Peyer's patch (tissue), 4 donors: Measurements from ENCODE around the gene KLHL18. TPM values are rescaled to one million over a fixed set of nuclear protein-coding genes. Genes with fewer than 3 reads are reported as not detected.

Experiments
- DNase-seq, 3 donors: peaks; one replicate each; pipeline ENCODE4 v3.0.0-alpha.2; 2017 to 2019
- H3K27ac ChIP-seq, 4 donors: fragments of 200-600 bp; sonication (generic); one replicate each; pipeline ENCODE4 v1.5.1; 2016 to 2019
- H3K27me3 ChIP-seq, 2 donors: fragments of 200-600 bp; sonication (generic); one replicate each; pipeline ENCODE4 v1.5.1; 2019
- H3K36me3 ChIP-seq, 3 donors: fragments of 200-600 bp; sonication (generic); one replicate each; pipeline ENCODE4 v1.5.1; 2016 to 2019
- H3K4me1 ChIP-seq, 4 donors: fragments of 200-600 bp; sonication (generic); one replicate each; pipeline ENCODE4 v1.5.1; 2016 to 2019
- H3K4me3 ChIP-seq, 4 donors: fragments of 200-600 bp; sonication (generic); 1 replicate in 3 of 4; 2 replicates in 1 of 4; pipeline ENCODE4 v1.5.1; 2016 to 2019; ENCODE audit warnings: mild to moderate bottlenecking in 1 of 4
- H3K9me3 ChIP-seq, 4 donors: fragments of 200-600 bp; sonication (generic); one replicate each; pipeline ENCODE4 v1.5.1; 2016 to 2019; ENCODE audit warnings: mild to moderate bottlenecking in 1 of 4
- CTCF ChIP-seq, 6 experiments: fragments of 450-650 bp in 4 of 6; fragments of 200-600 bp in 2 of 6; sonication (generic) in 1 of 6; IDR thresholded peaks; one replicate each; pipeline ENCODE4 v1.5.1; 2017 to 2019; ENCODE audit warnings: antibody characterized with exemption in 6 of 6, mild to moderate bottlenecking in 3 of 6, moderate library complexity in 1 of 6
- POLR2A ChIP-seq, 2 donors: fragments of 450-650 bp; IDR thresholded peaks; one replicate each; pipeline ENCODE4 v1.5.1; 2017; ENCODE audit warnings: antibody characterized with exemption in 2 of 2, mild to moderate bottlenecking in 2 of 2, moderate library complexity in 2 of 2
- small RNA-seq, 2 donors: library from RNA; depleted of rRNA; stranded (forward); fragments of <200 nt; gene quantifications; one replicate each; pipeline ENCODE3, GENCODE V24; 2016
- total RNA-seq, 4 donors: library from RNA; depleted of rRNA; stranded (reverse); fragments of >200 nt; gene quantifications; one replicate each; pipeline ENCODE4 v1.1.0, GENCODE V29; 2016

Gene KLHL18
- total RNA-seq, 4 donors from 2014 or later = 12.1 to 19.5 (median 16.6) TPM

- H3K9me3 ChIP-seq = no peaks in the 10 kb centered on the region
- H3K36me3 ChIP-seq = peaks cover 0 to 6% (median 0%) of the 10 kb centered on the region in 3 donors
- no peaks in the 10 kb centered on the region for H3K27me3 ChIP-seq
- no peak overlapping the region for H3K4me3 ChIP-seq
- peaks cover 0 to 9% (median 0%) of the 10 kb centered on the region in 4 donors for H3K4me1 ChIP-seq
- no peak for TF ChIP-seq POLR2A (IDR thresholded peaks at IDR 0.05)
- TF ChIP-seq CTCF (IDR thresholded peaks at IDR 0.05) = no peak
- H3K27ac ChIP-seq = no peak overlapping the region
- DNase-seq = no peak
Observed at GRCh38 chr3:47385007-47385406, 102.3 kb downstream of the KLHL18 start.

GRCh38 chr3:47385796-47386195, 103.1 kb downstream of the KLHL18 start:
- Histone ChIP-seq H3K4me3 (no peak overlapping the region), H3K27ac (no peak overlapping the region), H3K27me3 (no peaks in the 10 kb centered on the region), H3K36me3 (peaks cover 0 to 6% (median 0%) of the 10 kb centered on the region in 3 donors), H3K4me1 (peaks cover 0 to 7% (median 0%) of the 10 kb centered on the region in 4 donors), H3K9me3 (no peaks in the 10 kb centered on the region)
- no peak for DNase-seq
- TF ChIP-seq CTCF (IDR thresholded peaks at IDR 0.05) (no peak), POLR2A (IDR thresholded peaks at IDR 0.05) (no peak)

GRCh38 chr3:47392933-47393332, 110.2 kb downstream of the KLHL18 start:
- no peak overlapping the region for H3K4me3 ChIP-seq
- DNase-seq = no peak
- peaks cover 0 to 29% (median 0%) of the 10 kb centered on the region in 3 donors for H3K36me3 ChIP-seq
- TF ChIP-seq CTCF (IDR thresholded peaks at IDR 0.05) (no peak), POLR2A (IDR thresholded peaks at IDR 0.05) (no peak)
- no peak overlapping the region for H3K27ac ChIP-seq
- H3K9me3 ChIP-seq = no peaks in the 10 kb centered on the region
- peaks cover 0 to 11% (median 0%) of the 10 kb centered on the region in 4 donors for H3K4me1 ChIP-seq
- H3K27me3 ChIP-seq = no peaks in the 10 kb centered on the region

GRCh38 chr3:47394140-47394870, 111.6 kb downstream of the KLHL18 start:
- no peaks in the 10 kb centered on the region for H3K27me3 ChIP-seq
- peaks cover 0 to 34% (median 0%) of the 10 kb centered on the region in 3 donors for H3K36me3 ChIP-seq
- H3K9me3 ChIP-seq = no peaks in the 10 kb centered on the region
- no peak for TF ChIP-seq CTCF (IDR thresholded peaks at IDR 0.05)
- TF ChIP-seq POLR2A (IDR thresholded peaks at IDR 0.05) = no peak
- H3K4me1 ChIP-seq = peaks cover 0 to 11% (median 0%) of the 10 kb centered on the region in 4 donors
- no peak for DNase-seq
- H3K27ac ChIP-seq = no peak overlapping the region
- no peak overlapping the region for H3K4me3 ChIP-seq

GRCh38 chr3:47394881-47395280, 112.1 kb downstream of the KLHL18 start:
- Histone ChIP-seq H3K9me3 (no peaks in the 10 kb centered on the region), H3K4me1 (peaks cover 0 to 11% (median 0%) of the 10 kb centered on the region in 4 donors), H3K36me3 (peaks cover 0 to 40% (median 0%) of the 10 kb centered on the region in 3 donors), H3K27me3 (no peaks in the 10 kb centered on the region), H3K27ac (no peak overlapping the region), H3K4me3 (no peak overlapping the region)
- no peak for DNase-seq
- no peak for TF ChIP-seq CTCF (IDR thresholded peaks at IDR 0.05)
- TF ChIP-seq POLR2A (IDR thresholded peaks at IDR 0.05) = no peak

Small RNA genes within 50 kb of the gene (small RNA-seq; reads per million reads assigned to genes)
- 0 to 2.0 reads per million in 2 donors for gene SNORD13P3

Other genes starting within 250 kb of the KLHL18 start
- gene SETD2, start 118.8 kb upstream of the KLHL18 start, total RNA-seq = 100 to 1,000 TPM in 1 of 4 donors, 10 to 100 TPM in 3; 75.8 to 173 (median 82.2) TPM
- 10 to 100 TPM in 2 of 4 donors, 1 to 10 TPM in 2; 6.9 to 44.6 (median 10.8) TPM for gene KIF9, start 145 bp upstream of the KLHL18 start, total RNA-seq
- 100 to 1,000 TPM in 1 of 4 donors, 10 to 100 TPM in 3; 52.4 to 284 (median 80.8) TPM for gene PTPN23, start 98.1 kb downstream of the KLHL18 start, total RNA-seq
- 100 to 1,000 TPM; 111 to 257 (median 207) TPM for gene SCAP, start 193.0 kb downstream of the KLHL18 start, total RNA-seq
- 10 to 100 TPM in 2 of 4 donors, 1 to 10 TPM in 2; 8.3 to 25.9 (median 13.4) TPM for gene ELP6, start 230.8 kb downstream of the KLHL18 start, total RNA-seq